HepG2 (cell line): Measurements from ENCODE around the gene VAPA. TPM values are rescaled to one million over a fixed set of nuclear protein-coding genes. Genes with fewer than 3 reads are reported as not detected.

Experiments used
- IKZF4 ChIP-seq: sonication (generic); formaldehyde crosslinking; IDR thresholded peaks from 2 replicates; pipeline ENCODE4 v1.5.1; 2020; ENCODE audit warnings: borderline replicate concordance, mild to moderate bottlenecking, low read depth, missing genetic modification reagents; ENCODE audit errors: not compliant biosample characterization
- ISX ChIP-seq: sonication (generic); formaldehyde crosslinking; conservative IDR thresholded peaks from 2 replicates; pipeline ENCODE4 v1.5.0; 2020; ENCODE audit warnings: missing genetic modification reagents
- MXD1 ChIP-seq: sonication (generic); formaldehyde crosslinking; IDR thresholded peaks from 2 replicates; pipeline ENCODE4 v1.4.0; 2020; ENCODE audit warnings: mild to moderate bottlenecking, missing genetic modification reagents
- NFKB2 ChIP-seq: sonication (generic); formaldehyde crosslinking; IDR thresholded peaks from 2 replicates; pipeline ENCODE4 v1.4.0; 2020; ENCODE audit warnings: missing genetic modification reagents, borderline replicate concordance
- NONO ChIP-seq, 2 experiments: fragments of 450-650 bp in 1 of 2; sonication (generic) in 1 of 2; formaldehyde crosslinking in 1 of 2; IDR thresholded peaks in 1 of 2; conservative IDR thresholded peaks in 1 of 2; 2 replicates each; pipeline versions ENCODE4 v1.6.1 to v1.8.0; 2017 to 2022; ENCODE audit warnings: mild to moderate bottlenecking in 1 of 2, missing genetic modification reagents in 1 of 2, moderate library complexity in 1 of 2
- PCBP1 ChIP-seq: fragments of 200-400 bp; formaldehyde crosslinking; IDR thresholded peaks from 2 replicates; pipeline ENCODE4 v1.6.1; 2017; ENCODE audit warnings: mild to moderate bottlenecking, low read depth, low read length, borderline replicate concordance
- RAD21 ChIP-seq: fragments of 450-650 bp; formaldehyde crosslinking; IDR thresholded peaks from 2 replicates; pipeline ENCODE4 v1.5.0; 2020; ENCODE audit warnings: mild to moderate bottlenecking
- ZNF256 ChIP-seq: sonication (generic); formaldehyde crosslinking; conservative IDR thresholded peaks from 2 replicates; pipeline ENCODE4 v1.4.0; 2020; ENCODE audit warnings: missing genetic modification reagents
- ZNF709 ChIP-seq: sonication (generic); formaldehyde crosslinking; IDR thresholded peaks from 2 replicates; pipeline ENCODE4 v1.5.0; 2020; ENCODE audit warnings: mild to moderate bottlenecking, missing genetic modification reagents
- polyA plus RNA-seq, 8 experiments: library from polyadenylated mRNA; depleted of rRNA in 3 of 8; stranded (reverse) in 7 of 8; unstranded in 1 of 8; fragments of >200 nt; fragmentation: Illumina TruSeq in 4 of 8; extraction: Trizol in 4 of 8; gene quantifications; 2 replicates each; pipeline versions ENCODE4 v1.2.1 to v1.2.3, GENCODE V29; 2011 to 2016; ENCODE audit warnings: low read depth in 4 of 8, missing spikeins in 1 of 8, mixed read lengths in 1 of 8; ENCODE audit not compliant: insufficient read depth in 1 of 8
- total RNA-seq, 5 experiments: library from RNA; depleted of rRNA; stranded (reverse); fragments of >200 nt; fragmentation: Illumina TruSeq; extraction: Trizol; gene quantifications; 2 replicates each; pipeline ENCODE4 v1.2.3, GENCODE V29; 2016; ENCODE audit warnings: low read depth in 1 of 5
- TF ChIP-seq, protein P1 (sequence below): sonication (generic); formaldehyde crosslinking; IDR thresholded peaks from 2 replicates; pipeline ENCODE4 v1.4.0; 2020; ENCODE audit warnings: mild to moderate bottlenecking, missing genetic modification reagents
- TF ChIP-seq, protein P2 (sequence below): sonication (generic); formaldehyde crosslinking; IDR thresholded peaks from 2 replicates; pipeline ENCODE4 v1.9.0; 2021; ENCODE audit warnings: missing genetic modification reagents, borderline replicate concordance
- TF ChIP-seq, protein P3 (sequence below): sonication (generic); formaldehyde crosslinking; IDR thresholded peaks from 2 replicates; pipeline ENCODE4 v1.5.0; 2020; ENCODE audit warnings: mild to moderate bottlenecking, missing genetic modification reagents, borderline replicate concordance
- TF ChIP-seq, protein P4 (sequence below), 2 experiments: fragments of 450-650 bp in 1 of 2; sonication (generic) in 1 of 2; formaldehyde crosslinking; IDR thresholded peaks; 2 replicates each; pipeline versions ENCODE4 v1.5.0 to v1.8.0; 2020 to 2022; ENCODE audit warnings: mild to moderate bottlenecking in 1 of 2, missing genetic modification reagents in 1 of 2

The VAPA gene
- total and polyA plus RNA-seq, 2 of the 13 experiments (the other 11 are each of a cell fraction or from before 2014, with no cell fraction given), result 167 to 294 TPM

GRCh38 chr18:9930299-9930884 lies 16.6 kb downstream of the VAPA start (continued):
- TF ChIP-seq, protein P1, sequence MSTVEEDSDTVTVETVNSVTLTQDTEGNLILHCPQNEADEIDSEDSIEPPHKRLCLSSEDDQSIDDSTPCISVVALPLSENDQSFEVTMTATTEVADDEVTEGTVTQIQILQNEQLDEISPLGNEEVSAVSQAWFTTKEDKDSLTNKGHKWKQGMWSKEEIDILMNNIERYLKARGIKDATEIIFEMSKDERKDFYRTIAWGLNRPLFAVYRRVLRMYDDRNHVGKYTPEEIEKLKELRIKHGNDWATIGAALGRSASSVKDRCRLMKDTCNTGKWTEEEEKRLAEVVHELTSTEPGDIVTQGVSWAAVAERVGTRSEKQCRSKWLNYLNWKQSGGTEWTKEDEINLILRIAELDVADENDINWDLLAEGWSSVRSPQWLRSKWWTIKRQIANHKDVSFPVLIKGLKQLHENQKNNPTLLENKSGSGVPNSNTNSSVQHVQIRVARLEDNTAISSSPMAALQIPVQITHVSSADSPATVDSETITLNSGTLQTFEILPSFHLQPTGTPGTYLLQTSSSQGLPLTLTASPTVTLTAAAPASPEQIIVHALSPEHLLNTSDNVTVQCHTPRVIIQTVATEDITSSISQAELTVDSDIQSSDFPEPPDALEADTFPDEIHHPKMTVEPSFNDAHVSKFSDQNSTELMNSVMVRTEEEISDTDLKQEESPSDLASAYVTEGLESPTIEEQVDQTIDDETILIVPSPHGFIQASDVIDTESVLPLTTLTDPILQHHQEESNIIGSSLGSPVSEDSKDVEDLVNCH (CRISPR knock-in tag), result no peak
- TF ChIP-seq, protein P2, sequence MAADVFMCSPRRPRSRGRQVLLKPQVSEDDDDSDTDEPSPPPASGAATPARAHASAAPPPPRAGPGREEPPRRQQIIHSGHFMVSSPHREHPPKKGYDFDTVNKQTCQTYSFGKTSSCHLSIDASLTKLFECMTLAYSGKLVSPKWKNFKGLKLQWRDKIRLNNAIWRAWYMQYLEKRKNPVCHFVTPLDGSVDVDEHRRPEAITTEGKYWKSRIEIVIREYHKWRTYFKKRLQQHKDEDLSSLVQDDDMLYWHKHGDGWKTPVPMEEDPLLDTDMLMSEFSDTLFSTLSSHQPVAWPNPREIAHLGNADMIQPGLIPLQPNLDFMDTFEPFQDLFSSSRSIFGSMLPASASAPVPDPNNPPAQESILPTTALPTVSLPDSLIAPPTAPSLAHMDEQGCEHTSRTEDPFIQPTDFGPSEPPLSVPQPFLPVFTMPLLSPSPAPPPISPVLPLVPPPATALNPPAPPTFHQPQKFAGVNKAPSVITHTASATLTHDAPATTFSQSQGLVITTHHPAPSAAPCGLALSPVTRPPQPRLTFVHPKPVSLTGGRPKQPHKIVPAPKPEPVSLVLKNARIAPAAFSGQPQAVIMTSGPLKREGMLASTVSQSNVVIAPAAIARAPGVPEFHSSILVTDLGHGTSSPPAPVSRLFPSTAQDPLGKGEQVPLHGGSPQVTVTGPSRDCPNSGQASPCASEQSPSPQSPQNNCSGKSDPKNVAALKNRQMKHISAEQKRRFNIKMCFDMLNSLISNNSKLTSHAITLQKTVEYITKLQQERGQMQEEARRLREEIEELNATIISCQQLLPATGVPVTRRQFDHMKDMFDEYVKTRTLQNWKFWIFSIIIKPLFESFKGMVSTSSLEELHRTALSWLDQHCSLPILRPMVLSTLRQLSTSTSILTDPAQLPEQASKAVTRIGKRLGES (CRISPR knock-in tag), result no peak
- no peak for TF ChIP-seq ISX (CRISPR knock-in tag)
- TF ChIP-seq NONO (IDR thresholded peaks at IDR 0.05), result no peak
- no peak for TF ChIP-seq NONO (CRISPR knock-in tag; conservative IDR thresholded peaks at IDR 0.05)
- TF ChIP-seq ZNF709 (CRISPR knock-in tag), result no peak
- no peak for TF ChIP-seq ZNF256 (CRISPR knock-in tag)
- no peak for TF ChIP-seq NFKB2 (CRISPR knock-in tag)
- no peak for TF ChIP-seq PCBP1
- no peak for TF ChIP-seq IKZF4
- TF ChIP-seq MXD1 (CRISPR knock-in tag), result no peak
- TF ChIP-seq RAD21 (CRISPR knock-in tag), result no peak
- TF ChIP-seq, protein P3, sequence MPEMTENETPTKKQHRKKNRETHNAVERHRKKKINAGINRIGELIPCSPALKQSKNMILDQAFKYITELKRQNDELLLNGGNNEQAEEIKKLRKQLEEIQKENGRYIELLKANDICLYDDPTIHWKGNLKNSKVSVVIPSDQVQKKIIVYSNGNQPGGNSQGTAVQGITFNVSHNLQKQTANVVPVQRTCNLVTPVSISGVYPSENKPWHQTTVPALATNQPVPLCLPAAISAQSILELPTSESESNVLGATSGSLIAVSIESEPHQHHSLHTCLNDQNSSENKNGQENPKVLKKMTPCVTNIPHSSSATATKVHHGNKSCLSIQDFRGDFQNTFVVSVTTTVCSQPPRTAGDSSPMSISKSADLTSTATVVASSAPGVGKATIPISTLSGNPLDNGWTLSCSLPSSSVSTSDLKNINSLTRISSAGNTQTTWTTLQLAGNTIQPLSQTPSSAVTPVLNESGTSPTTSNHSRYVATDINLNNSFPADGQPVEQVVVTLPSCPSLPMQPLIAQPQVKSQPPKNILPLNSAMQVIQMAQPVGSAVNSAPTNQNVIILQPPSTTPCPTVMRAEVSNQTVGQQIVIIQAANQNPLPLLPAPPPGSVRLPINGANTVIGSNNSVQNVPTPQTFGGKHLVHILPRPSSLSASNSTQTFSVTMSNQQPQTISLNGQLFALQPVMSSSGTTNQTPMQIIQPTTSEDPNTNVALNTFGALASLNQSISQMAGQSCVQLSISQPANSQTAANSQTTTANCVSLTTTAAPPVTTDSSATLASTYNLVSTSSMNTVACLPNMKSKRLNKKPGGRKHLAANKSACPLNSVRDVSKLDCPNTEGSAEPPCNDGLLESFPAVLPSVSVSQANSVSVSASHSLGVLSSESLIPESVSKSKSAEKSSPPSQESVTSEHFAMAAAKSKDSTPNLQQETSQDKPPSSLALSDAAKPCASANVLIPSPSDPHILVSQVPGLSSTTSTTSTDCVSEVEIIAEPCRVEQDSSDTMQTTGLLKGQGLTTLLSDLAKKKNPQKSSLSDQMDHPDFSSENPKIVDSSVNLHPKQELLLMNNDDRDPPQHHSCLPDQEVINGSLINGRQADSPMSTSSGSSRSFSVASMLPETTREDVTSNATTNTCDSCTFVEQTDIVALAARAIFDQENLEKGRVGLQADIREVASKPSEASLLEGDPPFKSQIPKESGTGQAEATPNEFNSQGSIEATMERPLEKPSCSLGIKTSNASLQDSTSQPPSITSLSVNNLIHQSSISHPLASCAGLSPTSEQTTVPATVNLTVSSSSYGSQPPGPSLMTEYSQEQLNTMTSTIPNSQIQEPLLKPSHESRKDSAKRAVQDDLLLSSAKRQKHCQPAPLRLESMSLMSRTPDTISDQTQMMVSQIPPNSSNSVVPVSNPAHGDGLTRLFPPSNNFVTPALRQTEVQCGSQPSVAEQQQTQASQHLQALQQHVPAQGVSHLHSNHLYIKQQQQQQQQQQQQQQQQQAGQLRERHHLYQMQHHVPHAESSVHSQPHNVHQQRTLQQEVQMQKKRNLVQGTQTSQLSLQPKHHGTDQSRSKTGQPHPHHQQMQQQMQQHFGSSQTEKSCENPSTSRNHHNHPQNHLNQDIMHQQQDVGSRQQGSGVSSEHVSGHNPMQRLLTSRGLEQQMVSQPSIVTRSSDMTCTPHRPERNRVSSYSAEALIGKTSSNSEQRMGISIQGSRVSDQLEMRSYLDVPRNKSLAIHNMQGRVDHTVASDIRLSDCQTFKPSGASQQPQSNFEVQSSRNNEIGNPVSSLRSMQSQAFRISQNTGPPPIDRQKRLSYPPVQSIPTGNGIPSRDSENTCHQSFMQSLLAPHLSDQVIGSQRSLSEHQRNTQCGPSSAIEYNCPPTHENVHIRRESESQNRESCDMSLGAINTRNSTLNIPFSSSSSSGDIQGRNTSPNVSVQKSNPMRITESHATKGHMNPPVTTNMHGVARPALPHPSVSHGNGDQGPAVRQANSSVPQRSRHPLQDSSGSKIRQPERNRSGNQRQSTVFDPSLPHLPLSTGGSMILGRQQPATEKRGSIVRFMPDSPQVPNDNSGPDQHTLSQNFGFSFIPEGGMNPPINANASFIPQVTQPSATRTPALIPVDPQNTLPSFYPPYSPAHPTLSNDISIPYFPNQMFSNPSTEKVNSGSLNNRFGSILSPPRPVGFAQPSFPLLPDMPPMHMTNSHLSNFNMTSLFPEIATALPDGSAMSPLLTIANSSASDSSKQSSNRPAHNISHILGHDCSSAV, result no peak
- TF ChIP-seq, protein P4, sequence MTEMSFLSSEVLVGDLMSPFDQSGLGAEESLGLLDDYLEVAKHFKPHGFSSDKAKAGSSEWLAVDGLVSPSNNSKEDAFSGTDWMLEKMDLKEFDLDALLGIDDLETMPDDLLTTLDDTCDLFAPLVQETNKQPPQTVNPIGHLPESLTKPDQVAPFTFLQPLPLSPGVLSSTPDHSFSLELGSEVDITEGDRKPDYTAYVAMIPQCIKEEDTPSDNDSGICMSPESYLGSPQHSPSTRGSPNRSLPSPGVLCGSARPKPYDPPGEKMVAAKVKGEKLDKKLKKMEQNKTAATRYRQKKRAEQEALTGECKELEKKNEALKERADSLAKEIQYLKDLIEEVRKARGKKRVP (CRISPR knock-in tag; IDR thresholded peaks at IDR 0.05), result no peak
